Activated CD8-positive, alpha-beta T cell treated with anti-CD3 and anti-CD28 coated beads for 36 hours (primary cell): ENCODE measurements around the gene AFAP1. TPM values are rescaled to one million over a fixed set of nuclear protein-coding genes. Genes with fewer than 3 reads are reported as not detected.
A peak's percentile ranks its signal among the peaks of the same experiment; 100 is the strongest.

Source experiments
- ATAC-seq: fragments of 200-7000 bp; cut with Tn5 transposase; one replicate; pipeline ENCODE4 v1.10.0; 2021; ENCODE audit warnings: mild to moderate bottlenecking, moderate library complexity
- CTCF ChIA-PET: fragments of 350-600 bp; sonication (Branson Sonifier 250); formaldehyde crosslinking; loops from one replicate; lab custom pipeline; 2021; ENCODE audit warnings: antibody characterized with exemption; lab: Charles Lee
- POLR2A ChIA-PET: fragments of 350-600 bp; sonication (Branson Sonifier 250); formaldehyde crosslinking; loops from one replicate; lab custom pipeline; 2021; ENCODE audit warnings: antibody characterized with exemption; lab: Charles Lee
- DNase-seq: peaks from one replicate; pipeline ENCODE4 v3.0.0-alpha.2; 2020
- H3K27ac Mint-ChIP-seq: one replicate; pipeline ENCODE4 v1.8.0; 2021; ENCODE audit warnings: mild to moderate bottlenecking, mixed read lengths
- H3K27me3 Mint-ChIP-seq: one replicate; pipeline ENCODE4 v1.8.0; 2021; ENCODE audit warnings: mixed read lengths
- H3K36me3 Mint-ChIP-seq: one replicate; pipeline ENCODE4 v1.8.0; 2021; ENCODE audit warnings: low read depth, mixed read lengths
- H3K4me1 Mint-ChIP-seq: one replicate; pipeline ENCODE4 v1.8.0; 2021; ENCODE audit warnings: low read depth, mixed read lengths
- H3K4me3 Mint-ChIP-seq: one replicate; pipeline ENCODE4 v1.8.0; 2021; ENCODE audit warnings: mild to moderate bottlenecking, moderate library complexity, mixed read lengths
- H3K9me3 Mint-ChIP-seq: one replicate; pipeline ENCODE4 v1.8.0; 2021; ENCODE audit warnings: mixed read lengths
- intact Hi-C: fragments of 100-400 bp; cut with micrococcal nuclease; formaldehyde crosslinking; loops from one replicate; pipeline ENCODE4 v1.10.0; 2022
- total RNA-seq, 2 experiments: library from RNA; stranded (reverse); gene quantifications; one replicate each; pipeline ENCODE4 v1.2.3, GENCODE V29; 2021
- TF ChIP-seq, protein P1 (sequence below): fragments of 200-600 bp; IDR thresholded peaks from one replicate; pipeline ENCODE4 v1.8.0; 2022; ENCODE audit warnings: antibody characterized with exemption, mild to moderate bottlenecking

The AFAP1 gene
- total RNA-seq, 2 experiments from 2014 or later: 25.5 to 26.5 TPM

DNA sequence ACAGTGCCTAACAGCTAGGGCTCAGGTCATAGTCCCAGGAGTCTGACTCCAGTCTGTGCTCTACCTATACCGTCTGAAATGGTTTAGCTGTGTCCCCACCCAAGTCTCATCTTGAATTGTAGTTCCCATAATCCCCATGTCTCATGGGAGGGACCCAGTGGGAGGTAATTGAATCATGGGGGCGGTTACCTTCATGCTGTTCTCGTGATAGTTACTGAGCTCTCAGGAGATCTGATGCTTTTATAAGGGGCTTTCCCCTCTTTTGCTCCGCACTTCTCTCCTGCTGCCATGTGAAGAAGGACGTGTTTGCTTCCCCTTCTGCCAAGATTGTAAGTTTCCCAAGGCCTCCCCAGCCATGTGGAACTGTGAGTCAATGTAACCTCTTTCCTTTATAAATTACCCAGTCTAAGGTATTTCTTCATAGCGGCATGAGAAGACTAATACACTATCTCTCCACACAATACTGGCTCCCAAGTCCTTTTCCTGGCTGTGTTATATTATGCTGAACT, 110.8 kb downstream of the AFAP1 start:
- no peak overlapping the region for H3K4me3 Mint-ChIP-seq
- H3K36me3 Mint-ChIP-seq: peaks cover 41% of the 10 kb centered on the region
- ATAC-seq (peak; percentile 39), DNase-seq (peak; percentile 8)
- CTCF ChIA-PET: interaction anchor here (0.8 to 1.1 kb wide), 3 partner anchors 15 to 27 kb away, joined by 3 to 6 read pairs (median 3); no protein-coding TSS in a partner anchor
- intact Hi-C loops: no loop called here
- peaks cover 42% of the 10 kb centered on the region for H3K4me1 Mint-ChIP-seq
- H3K27ac Mint-ChIP-seq: peak overlapping the region; percentile 65
- POLR2A ChIA-PET: interaction anchor here (0.7 to 1.4 kb wide), 3 partner anchors 9 to 35 kb away, joined by 3 to 4 read pairs (median 4); no protein-coding TSS in a partner anchor
- TF ChIP-seq, protein P1, sequence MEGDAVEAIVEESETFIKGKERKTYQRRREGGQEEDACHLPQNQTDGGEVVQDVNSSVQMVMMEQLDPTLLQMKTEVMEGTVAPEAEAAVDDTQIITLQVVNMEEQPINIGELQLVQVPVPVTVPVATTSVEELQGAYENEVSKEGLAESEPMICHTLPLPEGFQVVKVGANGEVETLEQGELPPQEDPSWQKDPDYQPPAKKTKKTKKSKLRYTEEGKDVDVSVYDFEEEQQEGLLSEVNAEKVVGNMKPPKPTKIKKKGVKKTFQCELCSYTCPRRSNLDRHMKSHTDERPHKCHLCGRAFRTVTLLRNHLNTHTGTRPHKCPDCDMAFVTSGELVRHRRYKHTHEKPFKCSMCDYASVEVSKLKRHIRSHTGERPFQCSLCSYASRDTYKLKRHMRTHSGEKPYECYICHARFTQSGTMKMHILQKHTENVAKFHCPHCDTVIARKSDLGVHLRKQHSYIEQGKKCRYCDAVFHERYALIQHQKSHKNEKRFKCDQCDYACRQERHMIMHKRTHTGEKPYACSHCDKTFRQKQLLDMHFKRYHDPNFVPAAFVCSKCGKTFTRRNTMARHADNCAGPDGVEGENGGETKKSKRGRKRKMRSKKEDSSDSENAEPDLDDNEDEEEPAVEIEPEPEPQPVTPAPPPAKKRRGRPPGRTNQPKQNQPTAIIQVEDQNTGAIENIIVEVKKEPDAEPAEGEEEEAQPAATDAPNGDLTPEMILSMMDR: no peak
- H3K9me3 Mint-ChIP-seq: peaks cover 4% of the 10 kb centered on the region
- H3K27me3 Mint-ChIP-seq: peaks cover 2% of the 10 kb centered on the region

DNA sequence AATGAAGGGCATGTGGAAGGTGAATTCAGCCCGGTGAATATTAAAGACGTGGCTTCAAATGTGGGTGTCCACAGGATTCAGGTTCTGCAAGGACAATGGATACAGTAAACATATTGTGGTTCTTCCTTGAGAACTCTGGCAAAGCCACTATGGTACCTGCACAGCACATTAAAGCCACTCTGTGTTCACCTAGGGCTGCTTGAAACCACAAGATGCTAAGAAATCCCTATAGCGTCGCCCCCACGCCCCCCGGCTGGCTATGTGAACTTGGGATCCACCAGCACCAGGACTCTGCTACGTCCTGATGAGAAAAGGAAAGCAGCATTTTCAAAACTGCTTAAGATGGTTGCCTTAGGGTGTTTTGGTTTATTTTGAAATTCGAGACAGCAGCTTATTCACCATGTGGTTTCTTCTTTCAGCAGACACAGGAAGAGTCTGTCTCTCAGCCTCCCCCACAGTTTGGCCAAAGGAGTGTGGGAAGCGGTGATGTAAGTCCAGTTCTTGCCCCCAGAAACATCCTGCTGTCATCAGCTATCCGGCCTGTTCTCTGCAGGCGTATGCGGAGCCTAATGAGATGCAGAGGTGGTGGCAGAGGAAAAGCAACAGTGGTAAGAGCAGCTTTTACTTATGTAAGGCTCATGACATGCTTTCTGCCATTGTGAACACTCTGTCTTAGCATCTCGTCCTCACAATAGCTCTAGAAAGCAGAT, 111.5 kb downstream of the AFAP1 start:
- Mint-ChIP-seq H3K36me3 (peaks cover 41% of the 10 kb centered on the region), H3K4me3 (peak overlapping the region; percentile 8), H3K27me3 (peaks cover 2% of the 10 kb centered on the region), H3K9me3 (peaks cover 4% of the 10 kb centered on the region), H3K27ac (peak overlapping the region; percentile 65), H3K4me1 (peaks cover 42% of the 10 kb centered on the region)
- CTCF ChIA-PET: interaction anchor here (0.8 to 1.1 kb wide), 3 partner anchors 16 to 26 kb away, joined by 3 to 6 read pairs (median 3); no protein-coding TSS in a partner anchor
- TF ChIP-seq, protein P1: no peak
- peak; percentile 76 for DNase-seq
- peak; percentile 78 for ATAC-seq
- intact Hi-C loops: no loop called here
- POLR2A ChIA-PET: interaction anchor here (0.7 to 1.4 kb wide), 4 partner anchors 10 to 142 kb away, joined by 3 to 4 read pairs (median 4); no protein-coding TSS in a partner anchor

DNA sequence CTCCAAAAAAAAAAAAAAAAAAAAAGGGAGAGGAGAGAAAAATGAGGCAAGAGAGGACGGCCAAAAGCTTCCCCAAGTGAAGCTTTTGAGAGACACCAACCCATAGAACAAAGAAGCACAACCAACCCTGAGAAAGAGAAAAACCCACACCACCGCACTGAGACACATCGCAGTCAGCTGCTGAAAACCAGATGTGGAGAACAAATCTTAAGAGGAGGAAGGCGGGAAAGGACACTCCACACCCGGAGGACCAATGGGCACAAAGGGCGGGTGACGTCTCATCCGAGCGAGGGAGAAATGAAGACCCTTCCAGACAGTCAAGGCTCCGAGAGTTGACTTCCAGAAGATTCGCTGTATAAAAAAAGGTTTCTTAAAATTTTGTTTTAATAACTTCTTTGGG, 112.1 kb downstream of the AFAP1 start:
- H3K27ac Mint-ChIP-seq: peak overlapping the region; percentile 65
- DNase-seq (no peak), ATAC-seq (no peak)
- H3K27me3 Mint-ChIP-seq: peaks cover 2% of the 10 kb centered on the region
- peaks cover 41% of the 10 kb centered on the region for H3K36me3 Mint-ChIP-seq
- intact Hi-C loops: no loop called here
- TF ChIP-seq, protein P1: no peak
- ChIA-PET CTCF (interaction anchor here (1.1 to 1.5 kb wide), 3 partner anchors 16 to 23 kb away, joined by 4 to 6 read pairs (median 6); no protein-coding TSS in a partner anchor), POLR2A (interaction anchor here (0.8 to 1.4 kb wide), 2 partner anchors 11 to 142 kb away, joined by 3 to 4 read pairs; no protein-coding TSS in a partner anchor)
- peaks cover 4% of the 10 kb centered on the region for H3K9me3 Mint-ChIP-seq
- H3K4me1 Mint-ChIP-seq: peaks cover 42% of the 10 kb centered on the region
- peak overlapping the region; percentile 34 for H3K4me3 Mint-ChIP-seq

DNA sequence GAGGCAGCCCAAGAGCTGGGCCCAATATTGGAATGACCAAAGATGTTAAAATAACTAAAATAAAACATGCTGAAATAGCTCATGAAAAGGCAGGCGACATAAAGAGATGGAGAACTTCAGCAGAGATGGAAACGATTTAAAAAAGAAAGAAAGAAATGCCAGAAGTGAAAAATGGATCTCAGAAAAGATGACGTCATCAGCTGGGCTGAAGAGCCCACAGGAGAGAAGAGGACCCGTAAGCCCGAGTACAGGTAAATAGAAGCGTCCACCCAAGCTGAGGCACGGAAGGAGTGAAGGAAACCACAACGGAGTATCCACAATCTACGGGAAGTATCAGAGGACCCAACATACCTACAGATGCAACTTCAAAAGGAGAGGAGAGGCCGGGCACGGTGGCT, 112.8 kb downstream of the AFAP1 start:
- TF ChIP-seq, protein P1: no peak
- CTCF ChIA-PET: interaction anchor here (1.1 to 1.5 kb wide), 2 partner anchors 17 to 22 kb away, joined by 4 to 6 read pairs; no protein-coding TSS in a partner anchor
- Mint-ChIP-seq H3K27me3 (peaks cover 2% of the 10 kb centered on the region), H3K4me3 (no peak overlapping the region), H3K9me3 (peaks cover 4% of the 10 kb centered on the region), H3K36me3 (peaks cover 38% of the 10 kb centered on the region), H3K4me1 (peaks cover 42% of the 10 kb centered on the region), H3K27ac (no peak overlapping the region)
- intact Hi-C loops: no loop called here
- ATAC-seq (no peak), DNase-seq (no peak)
- POLR2A ChIA-PET: interaction anchor here (0.6 kb wide), 1 partner anchor 161 kb away, joined by 3 read pairs; no protein-coding TSS in a partner anchor
